GM23248 (cell line): ENCODE measurements around the gene EBF3.

ENCODE experiments used
- EZH2 ChIP-seq: fragments of 200-600 bp; sonication (generic); IDR thresholded peaks from 2 replicates; pipeline ENCODE4 v1.6.1; 2018; ENCODE audit warnings: antibody characterized with exemption, mild to moderate bottlenecking; ENCODE audit not compliant: insufficient read depth, poor library complexity, severe bottlenecking
- EZH2phosphoT487 ChIP-seq: fragments of 200-600 bp; sonication (generic); IDR thresholded peaks from 2 replicates; pipeline ENCODE4 v1.6.1; 2018; ENCODE audit warnings: antibody characterized with exemption, moderate library complexity, mild to moderate bottlenecking, low read depth; ENCODE audit not compliant: insufficient read depth

- no peak for TF ChIP-seq EZH2phosphoT487
- TF ChIP-seq EZH2, result no peak
These were observed 138.2 kb downstream of the EBF3 start for GRCh38 chr10:129825826-129826225.
